ENCODE data around the gene FRY.

FRY gene

DNA sequence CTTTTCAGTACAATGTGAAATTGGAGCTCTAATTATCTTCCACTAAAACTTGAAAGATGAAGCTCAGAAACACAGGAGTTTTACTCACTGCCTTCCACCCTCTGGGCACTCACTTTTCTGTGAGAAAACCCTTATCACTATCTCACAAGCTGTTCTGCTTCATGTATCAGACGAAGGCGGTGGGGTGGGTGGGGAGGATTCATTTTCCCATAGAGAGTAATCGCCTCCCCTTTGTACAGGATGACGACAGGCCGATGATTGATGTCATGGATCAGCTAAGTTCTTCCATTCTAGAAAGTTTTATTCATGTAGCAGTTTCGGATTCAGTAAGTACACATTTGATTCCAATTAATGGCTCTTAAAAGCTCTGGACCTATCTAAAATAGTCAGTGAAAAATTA lies 143.7 kb downstream of the FRY start:
- Histone ChIP-seq H3K4me1 (ENCODE audit: insufficient read depth, low read length, poor library complexity, severe bottlenecking) (no peaks in the 10 kb centered on the region), H3K27me3 (ENCODE audit: insufficient read depth, low read length, poor library complexity, severe bottlenecking) (no peaks in the 10 kb centered on the region), H3K36me3 (ENCODE audit: insufficient read depth, low read length) (no peaks in the 10 kb centered on the region), H3K4me2 (ENCODE audit: low read depth, low read length, poor library complexity, severe bottlenecking) (no peak overlapping the region), H4K20me1 (ENCODE audit: insufficient read depth, low read length, poor library complexity, severe bottlenecking) (no peaks in the 10 kb centered on the region), H3K9ac (ENCODE audit: low read depth, low read length, poor library complexity, severe bottlenecking) (no peak overlapping the region), H3K4me3 (ENCODE audit: low read length, poor library complexity, severe bottlenecking) (no peak overlapping the region), H3K9me3 (ENCODE audit: insufficient read depth, low read depth, low read length) (no peaks in the 10 kb centered on the region), H2AFZ (ENCODE audit: low read length) (no peak overlapping the region), H3K9me2 (replicated peaks; ENCODE audit: low read depth, low read length) (no peaks in the 10 kb centered on the region), H3F3A (ENCODE audit: low read depth) (no peaks in the 10 kb centered on the region), H3K79me2 (ENCODE audit: insufficient read depth, low read length) (no peaks in the 10 kb centered on the region)
- TF ChIP-seq EZH2phosphoT487 (IDR thresholded peaks at IDR 0.05; ENCODE audit: borderline replicate concordance) = no peak
- TF ChIP-seq, protein P1, sequence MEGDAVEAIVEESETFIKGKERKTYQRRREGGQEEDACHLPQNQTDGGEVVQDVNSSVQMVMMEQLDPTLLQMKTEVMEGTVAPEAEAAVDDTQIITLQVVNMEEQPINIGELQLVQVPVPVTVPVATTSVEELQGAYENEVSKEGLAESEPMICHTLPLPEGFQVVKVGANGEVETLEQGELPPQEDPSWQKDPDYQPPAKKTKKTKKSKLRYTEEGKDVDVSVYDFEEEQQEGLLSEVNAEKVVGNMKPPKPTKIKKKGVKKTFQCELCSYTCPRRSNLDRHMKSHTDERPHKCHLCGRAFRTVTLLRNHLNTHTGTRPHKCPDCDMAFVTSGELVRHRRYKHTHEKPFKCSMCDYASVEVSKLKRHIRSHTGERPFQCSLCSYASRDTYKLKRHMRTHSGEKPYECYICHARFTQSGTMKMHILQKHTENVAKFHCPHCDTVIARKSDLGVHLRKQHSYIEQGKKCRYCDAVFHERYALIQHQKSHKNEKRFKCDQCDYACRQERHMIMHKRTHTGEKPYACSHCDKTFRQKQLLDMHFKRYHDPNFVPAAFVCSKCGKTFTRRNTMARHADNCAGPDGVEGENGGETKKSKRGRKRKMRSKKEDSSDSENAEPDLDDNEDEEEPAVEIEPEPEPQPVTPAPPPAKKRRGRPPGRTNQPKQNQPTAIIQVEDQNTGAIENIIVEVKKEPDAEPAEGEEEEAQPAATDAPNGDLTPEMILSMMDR (conservative IDR thresholded peaks at IDR 0.05; ENCODE audit: low read length) = no peak

DNA sequence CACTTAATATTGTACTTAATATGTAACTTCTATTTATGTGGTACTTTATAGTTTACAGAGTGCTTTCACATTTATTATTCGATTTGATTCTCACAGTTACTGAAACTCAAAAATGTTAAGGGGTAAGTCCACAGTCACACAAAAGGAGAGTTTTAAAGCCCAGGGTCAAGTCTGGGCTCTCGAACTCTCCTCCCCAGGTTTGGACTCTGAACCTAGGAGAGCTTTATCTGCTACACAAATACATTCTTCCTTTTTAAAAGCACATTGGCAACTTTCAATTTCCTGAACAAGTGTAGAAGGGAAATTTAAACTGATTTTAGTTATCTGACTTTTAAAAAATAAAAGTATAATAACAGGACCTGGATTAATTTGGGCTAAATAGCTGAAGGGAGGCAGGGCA lies 144.4 kb downstream of the FRY start:
- Histone ChIP-seq H3K4me3 (ENCODE audit: low read length, poor library complexity, severe bottlenecking) (no peak overlapping the region), H3K79me2 (ENCODE audit: insufficient read depth, low read length) (no peaks in the 10 kb centered on the region), H3F3A (ENCODE audit: low read depth) (no peaks in the 10 kb centered on the region), H2AFZ (ENCODE audit: low read length) (no peak overlapping the region), H3K9ac (ENCODE audit: low read depth, low read length, poor library complexity, severe bottlenecking) (no peak overlapping the region), H3K36me3 (ENCODE audit: insufficient read depth, low read length) (no peaks in the 10 kb centered on the region), H3K4me1 (ENCODE audit: insufficient read depth, low read length, poor library complexity, severe bottlenecking) (no peaks in the 10 kb centered on the region), H4K20me1 (ENCODE audit: insufficient read depth, low read length, poor library complexity, severe bottlenecking) (no peaks in the 10 kb centered on the region), H3K4me2 (ENCODE audit: low read depth, low read length, poor library complexity, severe bottlenecking) (no peak overlapping the region), H3K9me3 (ENCODE audit: insufficient read depth, low read depth, low read length) (no peaks in the 10 kb centered on the region), H3K9me2 (replicated peaks; ENCODE audit: low read depth, low read length) (no peaks in the 10 kb centered on the region), H3K27me3 (ENCODE audit: insufficient read depth, low read length, poor library complexity, severe bottlenecking) (no peaks in the 10 kb centered on the region)
- no peak for TF ChIP-seq EZH2phosphoT487 (IDR thresholded peaks at IDR 0.05; ENCODE audit: borderline replicate concordance)
- TF ChIP-seq, protein P1 (conservative IDR thresholded peaks at IDR 0.05; ENCODE audit: low read length) = no peak

DNA sequence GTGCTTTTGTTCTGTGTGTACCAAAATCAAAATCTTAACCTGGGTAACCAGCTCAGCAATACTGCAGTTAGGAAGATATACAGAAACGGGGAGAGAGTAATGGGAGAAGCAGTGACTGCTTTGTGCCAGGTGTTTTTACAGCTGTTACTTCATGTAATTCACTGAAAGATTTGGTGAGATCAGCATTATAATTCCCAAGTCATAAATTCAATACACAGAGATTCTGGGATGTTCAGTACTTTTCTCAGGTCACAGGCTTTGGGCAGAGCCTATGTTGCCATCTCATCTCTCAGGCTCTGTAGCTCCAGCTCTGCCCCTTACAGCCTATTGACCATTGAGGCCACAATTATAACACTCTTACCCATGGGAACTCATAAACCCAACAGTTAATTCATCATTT lies 145.1 kb downstream of the FRY start:
- Histone ChIP-seq H3K79me2 (ENCODE audit: insufficient read depth, low read length) (no peaks in the 10 kb centered on the region), H3K9me2 (replicated peaks; ENCODE audit: low read depth, low read length) (no peaks in the 10 kb centered on the region), H3K4me2 (ENCODE audit: low read depth, low read length, poor library complexity, severe bottlenecking) (no peak overlapping the region), H3K4me3 (ENCODE audit: low read length, poor library complexity, severe bottlenecking) (no peak overlapping the region), H2AFZ (ENCODE audit: low read length) (no peak overlapping the region), H3K27me3 (ENCODE audit: insufficient read depth, low read length, poor library complexity, severe bottlenecking) (no peaks in the 10 kb centered on the region), H3K4me1 (ENCODE audit: insufficient read depth, low read length, poor library complexity, severe bottlenecking) (no peaks in the 10 kb centered on the region), H4K20me1 (ENCODE audit: insufficient read depth, low read length, poor library complexity, severe bottlenecking) (no peaks in the 10 kb centered on the region), H3K9me3 (ENCODE audit: insufficient read depth, low read depth, low read length) (no peaks in the 10 kb centered on the region), H3F3A (ENCODE audit: low read depth) (no peaks in the 10 kb centered on the region), H3K36me3 (ENCODE audit: insufficient read depth, low read length) (no peaks in the 10 kb centered on the region), H3K9ac (ENCODE audit: low read depth, low read length, poor library complexity, severe bottlenecking) (no peak overlapping the region)
- TF ChIP-seq, protein P1 (conservative IDR thresholded peaks at IDR 0.05; ENCODE audit: low read length) = no peak
- TF ChIP-seq EZH2phosphoT487 (IDR thresholded peaks at IDR 0.05; ENCODE audit: borderline replicate concordance) = no peak
